GM12878 (cell line): ENCODE results near the gene FAM72A.
"Not testable (repeated sequence)": the region's sequence is repeated elsewhere in the genome, so short reads cannot be mapped to it uniquely, and the experiment has no call there.

Experiments used
- BHLHE40 ChIP-seq, 2 experiments: fragments of 450-650 bp in 1 of 2; IDR thresholded peaks; 2 replicates each; pipeline ENCODE4 v1.6.1; 2011 to 2017; ENCODE audit warnings: low read depth in 2 of 2, borderline replicate concordance in 1 of 2, improper control_type of control experiment in 1 of 2, low read length in 1 of 2, mild to moderate bottlenecking in 1 of 2
- CHD2 ChIP-seq: IDR thresholded peaks from 2 replicates; pipeline ENCODE4 v1.6.1; 2011; ENCODE audit warnings: low read depth, low read length, improper control_type of control experiment, borderline replicate concordance
- CTCF ChIP-seq, 3 experiments: IDR thresholded peaks in 2 of 3; conservative IDR thresholded peaks in 1 of 3; 2 replicates each; pipeline ENCODE4 v1.5.1; 2011; ENCODE audit warnings: low read depth in 3 of 3, low read length in 3 of 3, mild to moderate bottlenecking in 3 of 3, control low read depth in 2 of 3, moderate library complexity in 2 of 3, inconsistent platforms in 1 of 3, mixed read lengths in 1 of 3; ENCODE audit not compliant: control insufficient read depth in 2 of 3, insufficient read depth in 1 of 3; ENCODE audit errors: extremely low read depth in 1 of 3
- ESRRA ChIP-seq: IDR thresholded peaks from 2 replicates; pipeline ENCODE4 v1.6.1; 2012; ENCODE audit warnings: mild to moderate bottlenecking, low read length, improper control_type of control experiment
- EZH2 ChIP-seq: IDR thresholded peaks from 2 replicates; pipeline ENCODE4 v1.6.1; 2012; ENCODE audit warnings: low read depth, mild to moderate bottlenecking, control low read depth, inconsistent platforms, low read length, borderline replicate concordance; ENCODE audit not compliant: control insufficient read depth
- GABPA ChIP-seq: IDR thresholded peaks from 2 replicates; pipeline ENCODE4 v1.6.1; 2014; ENCODE audit warnings: antibody characterized with exemption, low read depth, mild to moderate bottlenecking, inconsistent platforms
- MXI1 ChIP-seq: fragments of 150-350 bp; IDR thresholded peaks from 2 replicates; pipeline ENCODE4 v1.6.1; 2011; ENCODE audit warnings: low read depth, mild to moderate bottlenecking, inconsistent platforms, low read length, improper control_type of control experiment
- NR2F1 ChIP-seq: fragments of 450-650 bp; conservative IDR thresholded peaks from 2 replicates; pipeline ENCODE4 v1.6.1; 2017; ENCODE audit warnings: mild to moderate bottlenecking
- POLR2AphosphoS5 ChIP-seq: IDR thresholded peaks from 2 replicates; pipeline ENCODE4 v1.6.1; 2011; ENCODE audit warnings: mild to moderate bottlenecking, low read length, inconsistent platforms
- RELA ChIP-seq: fragments of 450-650 bp; IDR thresholded peaks from 2 replicates; pipeline ENCODE4 v1.8.0; 2014; ENCODE audit warnings: borderline replicate concordance; ENCODE audit not compliant: partially characterized antibody
- YY1 ChIP-seq: IDR thresholded peaks from 2 replicates; pipeline ENCODE4 v1.6.1; 2011; ENCODE audit warnings: low read depth, mild to moderate bottlenecking, low read length

GRCh38 chr1:206174182-206174868, 28.3 kb downstream of the FAM72A start:
- TF ChIP-seq YY1; POLR2AphosphoS5; GABPA; CTCF (IDR thresholded peaks at IDR 0.05 in 2 of 3, conservative IDR thresholded peaks at IDR 0.05 in 1 of 3; ENCODE audit: control insufficient read depth in 2 of 3, extremely low read depth in 1 of 3, insufficient read depth in 1 of 3, low read depth in 3 of 3, low read length in 3 of 3); RELA; CHD2; NR2F1; EZH2; MXI1; BHLHE40 (IDR thresholded peaks at IDR 0.05; ENCODE audit: borderline replicate concordance in 1 of 2, low read depth in 2 of 2, low read length in 1 of 2); ESRRA: not testable (repeated sequence)
